OCI-LY3 (cell line): ENCODE results near the gene SIN3A.

Experiments used
- EZH2phosphoT487 ChIP-seq: fragments of 200-600 bp; shearing (Covaris generic); IDR thresholded peaks from 2 replicates; pipeline ENCODE4 v1.6.1; 2018; ENCODE audit warnings: antibody characterized with exemption, mixed run types, low read depth
- TF ChIP-seq, protein P1 (sequence below): fragments of 200-600, 300-600 bp; sonication (generic); IDR thresholded peaks from 2 replicates; pipeline ENCODE4 v1.5.1; 2014; ENCODE audit warnings: antibody characterized with exemption, low read length, low read depth

DNA sequence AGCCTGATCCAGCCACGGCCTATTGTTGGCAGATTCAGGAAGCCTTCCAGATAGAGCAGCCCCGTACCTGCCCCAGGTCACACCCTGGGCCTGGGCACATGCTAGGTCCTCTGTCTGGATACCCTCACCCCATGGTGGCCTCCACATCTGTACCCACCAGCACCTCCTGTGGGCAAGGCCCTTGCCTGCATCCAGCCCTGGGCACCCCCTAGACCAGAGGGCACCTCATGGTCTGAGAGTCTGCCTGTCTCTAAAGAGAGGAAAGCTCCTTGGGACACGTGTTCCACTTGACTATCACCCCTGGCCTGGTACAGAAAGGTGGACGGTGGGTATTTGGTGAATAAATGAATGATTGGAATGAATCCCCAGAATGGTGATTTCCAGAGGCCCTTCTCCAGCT, 124.5 kb downstream of the SIN3A start:
- no peak for TF ChIP-seq EZH2phosphoT487
- TF ChIP-seq, protein P1, sequence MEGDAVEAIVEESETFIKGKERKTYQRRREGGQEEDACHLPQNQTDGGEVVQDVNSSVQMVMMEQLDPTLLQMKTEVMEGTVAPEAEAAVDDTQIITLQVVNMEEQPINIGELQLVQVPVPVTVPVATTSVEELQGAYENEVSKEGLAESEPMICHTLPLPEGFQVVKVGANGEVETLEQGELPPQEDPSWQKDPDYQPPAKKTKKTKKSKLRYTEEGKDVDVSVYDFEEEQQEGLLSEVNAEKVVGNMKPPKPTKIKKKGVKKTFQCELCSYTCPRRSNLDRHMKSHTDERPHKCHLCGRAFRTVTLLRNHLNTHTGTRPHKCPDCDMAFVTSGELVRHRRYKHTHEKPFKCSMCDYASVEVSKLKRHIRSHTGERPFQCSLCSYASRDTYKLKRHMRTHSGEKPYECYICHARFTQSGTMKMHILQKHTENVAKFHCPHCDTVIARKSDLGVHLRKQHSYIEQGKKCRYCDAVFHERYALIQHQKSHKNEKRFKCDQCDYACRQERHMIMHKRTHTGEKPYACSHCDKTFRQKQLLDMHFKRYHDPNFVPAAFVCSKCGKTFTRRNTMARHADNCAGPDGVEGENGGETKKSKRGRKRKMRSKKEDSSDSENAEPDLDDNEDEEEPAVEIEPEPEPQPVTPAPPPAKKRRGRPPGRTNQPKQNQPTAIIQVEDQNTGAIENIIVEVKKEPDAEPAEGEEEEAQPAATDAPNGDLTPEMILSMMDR: no peak
